Measurements from ENCODE around the gene FAM131A.
A peak's percentile ranks its signal among the peaks of the same experiment; 100 is the strongest.

The FAM131A gene, protein sequence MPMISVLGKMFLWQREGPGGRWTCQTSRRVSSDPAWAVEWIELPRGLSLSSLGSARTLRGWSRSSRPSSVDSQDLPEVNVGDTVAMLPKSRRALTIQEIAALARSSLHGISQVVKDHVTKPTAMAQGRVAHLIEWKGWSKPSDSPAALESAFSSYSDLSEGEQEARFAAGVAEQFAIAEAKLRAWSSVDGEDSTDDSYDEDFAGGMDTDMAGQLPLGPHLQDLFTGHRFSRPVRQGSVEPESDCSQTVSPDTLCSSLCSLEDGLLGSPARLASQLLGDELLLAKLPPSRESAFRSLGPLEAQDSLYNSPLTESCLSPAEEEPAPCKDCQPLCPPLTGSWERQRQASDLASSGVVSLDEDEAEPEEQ

DNA sequence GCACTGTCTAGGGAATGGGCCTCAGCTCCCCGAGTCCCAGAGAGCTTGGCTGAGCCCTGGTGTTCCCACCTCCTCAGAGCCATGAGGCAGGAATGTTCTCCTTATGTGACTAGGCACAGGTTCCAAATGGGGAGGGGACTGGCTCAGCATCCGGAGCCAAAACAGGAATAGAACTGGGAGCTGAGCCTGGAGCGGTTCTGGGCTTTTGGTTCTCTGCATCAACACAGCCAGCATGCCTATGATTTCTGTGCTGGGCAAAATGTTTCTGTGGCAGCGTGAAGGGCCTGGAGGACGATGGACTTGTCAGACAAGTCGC is at the start of gene FAM131A:
FAM131A (plus strand) TSS at position 202 of the 316 bp plus-strand sequence; CDS start at position 233, 31 bp downstream.
- no peak for DNase-seq (ENCODE audit: extremely low read depth in 1 of 2, low read depth in 1 of 2)

DNA sequence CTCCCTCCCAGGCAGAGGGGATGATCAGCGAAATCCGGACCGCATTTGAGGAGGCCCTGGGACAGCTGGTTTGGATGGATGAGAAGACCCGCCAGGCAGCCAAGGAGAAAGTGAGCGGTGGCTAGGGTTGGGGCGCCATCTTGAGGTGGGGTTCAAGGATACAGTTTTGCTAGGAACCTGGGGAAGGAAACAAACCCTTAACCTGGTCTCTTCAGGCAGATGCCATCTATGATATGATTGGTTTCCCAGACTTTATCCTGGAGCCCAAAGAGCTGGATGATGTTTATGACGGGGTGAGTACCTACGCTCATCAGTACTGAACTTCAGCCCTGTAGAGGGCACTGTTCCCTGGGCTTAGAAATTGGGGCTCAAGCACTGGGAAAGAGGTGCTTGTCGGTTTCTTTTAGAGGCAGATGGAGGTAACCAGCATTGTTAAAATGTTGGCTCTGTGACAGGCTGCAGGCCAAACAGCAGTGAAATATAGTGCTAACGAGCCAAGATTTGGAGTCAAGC is 47.9 kb upstream of the FAM131A start:
- peak in 1 of 2 donors; percentile 37 for DNase-seq (ENCODE audit: extremely low read depth in 1 of 2, low read depth in 1 of 2)

GRCh38 chr3:184290331-184290730 is 47.1 kb upstream of the FAM131A start:
- no peak for DNase-seq (ENCODE audit: extremely low read depth in 1 of 2, low read depth in 1 of 2)

- no peak for DNase-seq (ENCODE audit: extremely low read depth in 1 of 2, low read depth in 1 of 2)
Measured at GRCh38 chr3:184291044-184291737, 46.2 kb upstream of the FAM131A start.

DNA sequence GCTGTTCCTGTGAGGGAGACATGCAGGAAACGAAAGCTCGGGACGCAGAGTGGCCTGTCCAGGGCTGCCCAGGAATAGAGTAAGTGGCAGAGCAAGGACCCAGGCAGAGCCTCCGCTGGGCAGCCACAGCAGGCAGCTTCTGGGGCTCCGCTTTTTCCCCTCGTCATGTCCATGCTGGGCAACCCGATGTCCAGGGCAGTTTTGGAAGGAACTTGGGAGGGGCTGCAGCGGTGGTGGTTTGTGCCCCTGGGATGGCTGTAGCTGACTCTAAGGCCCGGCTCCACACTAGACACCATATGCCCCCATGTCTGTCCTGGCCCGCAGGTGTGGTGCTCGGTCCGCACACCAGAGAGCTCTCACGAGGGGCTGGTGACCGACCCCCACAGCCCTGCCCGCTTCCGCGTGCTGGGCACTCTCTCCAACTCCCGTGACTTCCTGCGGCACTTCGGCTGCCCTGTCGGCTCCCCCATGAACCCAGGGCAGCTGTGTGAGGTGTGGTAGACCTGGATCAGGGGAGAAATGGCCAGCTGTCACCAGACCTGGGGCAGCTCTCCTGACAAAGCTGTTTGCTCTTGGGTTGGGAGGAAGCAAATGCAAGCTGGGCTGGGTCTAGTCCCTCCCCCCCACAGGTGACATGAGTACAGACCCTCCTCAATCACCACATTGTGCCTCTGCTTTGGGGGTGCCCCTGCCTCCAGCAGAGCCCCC is 45.5 kb upstream of the FAM131A start:
- no peak for DNase-seq (ENCODE audit: extremely low read depth in 1 of 2, low read depth in 1 of 2)

- no peak for DNase-seq (ENCODE audit: extremely low read depth in 1 of 2, low read depth in 1 of 2)
Measured at GRCh38 chr3:184295771-184296170, 41.6 kb upstream of the FAM131A start.

DNA sequence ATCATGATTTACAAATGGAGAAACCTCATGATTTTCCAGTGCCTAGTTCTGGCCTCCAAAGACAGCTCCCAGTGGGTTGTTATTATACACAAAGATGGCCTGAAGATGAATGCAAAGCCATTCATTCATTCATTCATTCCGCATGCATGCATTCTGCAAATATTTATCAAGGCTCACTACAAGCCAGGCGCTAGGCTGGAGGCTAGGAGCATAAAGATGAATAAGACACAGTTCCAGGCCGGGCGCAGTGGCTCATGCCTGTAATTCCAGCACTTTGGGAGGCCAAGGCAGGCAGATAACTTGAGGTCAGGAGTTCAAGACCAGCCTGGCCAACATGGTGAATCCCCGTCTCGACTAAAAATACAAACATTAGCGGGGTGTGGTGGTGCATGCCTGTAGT is 40.8 kb upstream of the FAM131A start:
- no peak for DNase-seq (ENCODE audit: extremely low read depth in 1 of 2, low read depth in 1 of 2)

DNA sequence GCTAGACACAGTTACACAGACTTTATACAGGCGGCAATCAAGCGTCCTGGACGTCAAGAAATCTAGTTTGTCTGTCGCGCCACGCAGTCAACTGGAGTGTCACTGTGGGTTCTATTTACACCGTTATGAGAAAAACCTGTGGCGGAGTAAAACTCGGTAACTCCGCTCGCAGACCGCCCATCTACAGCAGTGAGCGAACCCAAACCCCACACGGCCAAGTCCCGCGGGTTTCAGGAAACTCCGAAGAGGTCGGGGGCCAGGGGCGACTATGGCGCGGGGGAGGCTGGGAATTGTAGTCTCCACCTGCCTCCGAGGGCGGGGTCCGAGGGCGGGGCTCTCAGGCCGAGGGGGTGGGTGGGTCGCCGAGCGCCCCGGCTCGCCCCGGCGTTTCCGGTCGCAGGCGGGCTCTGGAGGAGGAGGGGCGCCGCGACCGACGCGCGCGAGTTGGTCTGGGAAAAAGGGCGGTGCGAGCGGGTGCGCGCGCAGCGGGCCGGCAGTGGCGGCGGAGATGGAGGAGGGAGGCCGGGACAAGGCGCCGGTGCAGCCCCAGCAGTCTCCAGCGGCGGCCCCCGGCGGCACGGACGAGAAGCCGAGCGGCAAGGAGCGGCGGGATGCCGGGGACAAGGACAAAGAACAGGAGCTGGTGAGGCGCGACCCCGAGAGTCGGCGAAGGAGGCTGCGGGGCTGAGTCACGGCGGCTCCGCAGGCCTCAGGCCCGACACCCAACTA is 38.5 kb upstream of the FAM131A start, which contains the start of gene PSMD2:
PSMD2 (plus strand) TSS at position 483 of the 729 bp plus-strand sequence; CDS start at position 509, 26 bp downstream.
- peak; percentile 98 for DNase-seq (ENCODE audit: extremely low read depth in 1 of 2, low read depth in 1 of 2)

DNA sequence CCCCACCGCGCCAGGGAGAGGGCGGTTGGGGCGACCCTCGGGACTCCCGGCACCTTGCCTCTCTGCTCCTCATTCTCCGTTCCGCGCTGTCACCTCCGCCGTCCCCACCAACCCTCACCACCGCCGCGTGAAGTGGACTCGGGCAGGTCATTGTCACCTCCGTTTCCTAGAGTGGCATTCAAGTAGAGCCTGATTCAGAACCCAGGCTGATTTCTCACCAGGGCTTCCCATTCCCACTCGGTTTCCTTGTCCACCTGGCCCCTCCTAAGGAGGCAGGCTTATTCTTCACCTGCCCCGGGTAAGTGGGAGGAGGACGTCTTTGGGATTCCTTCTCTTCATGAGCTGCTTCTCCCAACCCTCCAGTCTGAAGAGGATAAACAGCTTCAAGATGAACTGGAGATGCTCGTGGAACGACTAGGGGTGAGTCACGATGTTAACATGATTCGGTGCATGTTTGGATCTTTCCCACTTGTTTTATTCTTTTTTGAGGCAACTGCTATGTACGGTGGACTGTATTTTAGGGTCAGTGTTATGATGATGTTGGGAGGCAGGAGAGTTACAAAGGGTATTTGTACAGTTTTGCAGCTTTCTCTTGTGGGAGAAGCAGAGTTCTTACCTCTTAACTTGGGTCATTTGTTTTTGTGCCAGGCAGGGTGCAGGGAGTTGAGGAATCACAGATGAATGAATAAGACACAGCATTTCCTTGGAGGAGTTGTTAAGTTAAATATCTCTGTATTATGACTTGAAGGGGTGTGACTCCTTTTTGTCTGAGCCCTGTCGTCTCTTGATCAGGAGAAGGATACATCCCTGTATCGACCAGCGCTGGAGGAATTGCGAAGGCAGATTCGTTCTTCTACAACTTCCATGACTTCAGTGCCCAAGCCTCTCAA is 37.7 kb upstream of the FAM131A start:
- DNase-seq (ENCODE audit: extremely low read depth in 1 of 2, low read depth in 1 of 2) = no peak

DNA sequence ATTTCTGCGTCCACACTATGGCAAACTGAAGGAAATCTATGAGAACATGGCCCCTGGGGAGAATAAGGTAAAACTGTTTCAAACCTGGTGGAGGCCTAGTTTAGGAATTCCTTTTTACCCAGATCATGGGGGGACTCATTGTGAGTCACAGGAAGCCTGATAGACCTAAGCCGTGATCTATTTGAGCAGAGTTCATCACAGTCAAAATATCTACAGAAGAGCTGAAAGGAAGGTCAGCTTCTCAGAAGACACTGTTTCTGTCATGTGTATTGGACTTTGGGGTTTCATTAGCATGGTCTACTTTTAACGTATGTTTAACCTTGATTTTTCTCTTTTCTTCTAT is 37.1 kb upstream of the FAM131A start:
- DNase-seq (ENCODE audit: extremely low read depth in 1 of 2, low read depth in 1 of 2) = no peak

- DNase-seq (ENCODE audit: extremely low read depth in 1 of 2, low read depth in 1 of 2) = no peak
Measured at GRCh38 chr3:184305577-184305976, 31.8 kb upstream of the FAM131A start.

DNA sequence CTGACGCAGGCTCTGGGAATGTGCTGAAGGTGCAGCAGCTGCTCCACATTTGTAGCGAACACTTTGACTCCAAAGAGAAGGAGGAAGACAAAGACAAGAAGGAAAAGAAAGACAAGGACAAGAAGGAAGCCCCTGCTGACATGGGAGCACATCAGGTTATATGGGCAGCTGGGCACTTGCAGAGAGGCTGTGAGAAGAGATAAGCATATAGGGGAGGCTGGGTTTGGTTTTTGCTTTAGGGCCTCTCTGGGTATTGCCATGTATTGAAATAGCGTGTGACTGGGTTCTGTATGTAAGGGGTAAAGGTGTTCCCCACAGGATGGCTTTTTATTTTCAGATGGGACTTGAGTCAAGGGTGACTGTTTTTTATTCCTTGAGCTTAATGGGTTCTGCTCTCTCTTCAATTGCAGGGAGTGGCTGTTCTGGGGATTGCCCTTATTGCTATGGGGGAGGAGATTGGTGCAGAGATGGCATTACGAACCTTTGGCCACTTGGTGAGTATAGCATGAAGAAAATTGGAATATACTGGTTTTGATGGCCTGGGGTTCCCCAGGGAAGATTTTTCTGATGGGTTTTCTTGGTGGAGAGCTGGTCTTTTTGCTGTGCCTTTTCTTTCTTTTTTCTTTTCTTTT is 30.9 kb upstream of the FAM131A start:
- DNase-seq (ENCODE audit: extremely low read depth in 1 of 2, low read depth in 1 of 2) = no peak

- no peak for DNase-seq (ENCODE audit: extremely low read depth in 1 of 2, low read depth in 1 of 2)
Measured at GRCh38 chr3:184307915-184308314, 29.5 kb upstream of the FAM131A start.

DNA sequence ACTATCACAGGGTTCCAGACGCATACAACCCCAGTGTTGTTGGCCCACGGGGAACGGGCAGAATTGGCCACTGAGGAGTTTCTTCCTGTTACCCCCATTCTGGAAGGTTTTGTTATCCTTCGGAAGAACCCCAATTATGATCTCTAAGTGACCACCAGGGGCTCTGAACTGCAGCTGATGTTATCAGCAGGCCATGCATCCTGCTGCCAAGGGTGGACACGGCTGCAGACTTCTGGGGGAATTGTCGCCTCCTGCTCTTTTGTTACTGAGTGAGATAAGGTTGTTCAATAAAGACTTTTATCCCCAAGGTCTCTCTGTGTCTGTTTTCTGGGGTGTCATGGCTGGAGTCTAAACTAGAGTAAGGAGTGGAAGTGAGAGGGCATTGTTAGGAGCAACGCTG is 28.7 kb upstream of the FAM131A start:
- no peak for DNase-seq (ENCODE audit: extremely low read depth in 1 of 2, low read depth in 1 of 2)

- no peak for DNase-seq (ENCODE audit: extremely low read depth in 1 of 2, low read depth in 1 of 2)
Measured at GRCh38 chr3:184311633-184312032, 25.8 kb upstream of the FAM131A start.

GRCh38 chr3:184314363-184314699 is 23.1 kb upstream of the FAM131A start, which contains the start of gene EIF4G1:
Gene EIF4G1, plus strand, starts transcription at chr3:184314606. Its CDS starts 1,191 bp downstream, at chr3:184315797.
- DNase-seq (ENCODE audit: extremely low read depth in 1 of 2, low read depth in 1 of 2) = peak; percentile 87

DNA sequence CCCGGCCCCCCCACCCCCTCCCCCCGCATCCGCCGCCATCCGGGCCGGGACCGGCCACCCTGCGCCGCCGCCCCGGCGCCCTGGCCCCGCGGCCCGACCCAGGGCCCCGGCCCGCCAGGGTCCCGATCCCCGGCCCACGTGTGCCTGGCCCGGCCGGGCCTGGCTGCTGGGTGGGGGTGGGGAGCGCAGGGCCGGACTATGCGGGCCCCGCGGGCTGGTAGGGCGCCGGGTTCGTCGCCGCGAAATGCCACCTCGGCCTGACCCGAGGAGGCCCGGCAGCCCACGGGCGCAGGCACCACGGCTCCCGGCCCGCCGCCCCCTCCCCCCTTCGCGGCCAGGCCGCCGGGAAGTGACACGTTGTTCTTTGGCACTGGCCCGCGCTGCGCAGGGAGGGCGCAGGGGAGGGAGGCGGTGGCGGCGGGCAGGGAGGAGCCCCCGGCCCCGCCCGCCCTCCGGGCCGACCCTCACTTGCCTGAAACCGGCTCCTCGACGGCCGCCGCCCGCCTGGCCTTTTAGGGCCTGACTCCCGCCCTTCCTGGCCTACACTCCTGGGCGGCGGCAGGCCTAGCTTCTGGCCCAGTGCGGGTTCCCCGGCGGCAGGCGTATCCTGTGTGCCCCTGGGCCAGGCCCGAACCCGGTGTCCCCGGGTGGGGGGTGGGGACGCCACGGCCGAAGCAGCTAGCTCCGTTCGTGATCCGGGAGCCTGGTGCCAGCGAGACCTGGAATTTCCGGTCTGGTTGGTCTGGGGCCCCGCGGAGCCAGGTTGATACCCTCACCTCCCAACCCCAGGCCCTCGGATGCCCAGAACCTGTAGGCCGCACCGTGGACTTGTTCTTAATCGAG is 22.5 kb upstream of the FAM131A start:
- no peak for DNase-seq (ENCODE audit: extremely low read depth in 1 of 2, low read depth in 1 of 2)

DNA sequence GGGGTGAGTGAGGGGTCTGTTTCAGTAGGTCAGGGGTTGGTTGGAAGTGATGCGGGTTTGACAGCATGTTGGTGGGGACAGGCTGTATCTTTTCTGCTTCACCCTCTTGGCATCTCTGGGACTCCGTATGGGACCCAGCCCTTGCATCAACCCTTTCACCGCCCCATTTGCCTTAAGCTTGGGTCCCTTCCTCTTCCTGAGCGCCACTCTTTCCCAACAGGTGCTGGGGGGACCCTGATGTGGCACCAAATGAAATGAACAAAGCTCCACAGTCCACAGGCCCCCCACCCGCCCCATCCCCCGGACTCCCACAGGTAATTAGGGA is 21.9 kb upstream of the FAM131A start:
- no peak for DNase-seq (ENCODE audit: extremely low read depth in 1 of 2, low read depth in 1 of 2)

Data from stimulated activated CD8-positive, alpha-beta memory T cell treated with anti-CD3 and anti-CD28 coated beads, Interleukin-7, amount 100 ng/mL, for 48 hours (primary cell).